ENCODE results near the gene LIF. TPM values are rescaled to one million over a fixed set of nuclear protein-coding genes. Genes with fewer than 3 reads are reported as not detected.
A peak's percentile ranks its signal among the peaks of the same experiment; 100 is the strongest.

LIF gene
- 0.22 TPM for polyA plus RNA-seq (2013)

DNA sequence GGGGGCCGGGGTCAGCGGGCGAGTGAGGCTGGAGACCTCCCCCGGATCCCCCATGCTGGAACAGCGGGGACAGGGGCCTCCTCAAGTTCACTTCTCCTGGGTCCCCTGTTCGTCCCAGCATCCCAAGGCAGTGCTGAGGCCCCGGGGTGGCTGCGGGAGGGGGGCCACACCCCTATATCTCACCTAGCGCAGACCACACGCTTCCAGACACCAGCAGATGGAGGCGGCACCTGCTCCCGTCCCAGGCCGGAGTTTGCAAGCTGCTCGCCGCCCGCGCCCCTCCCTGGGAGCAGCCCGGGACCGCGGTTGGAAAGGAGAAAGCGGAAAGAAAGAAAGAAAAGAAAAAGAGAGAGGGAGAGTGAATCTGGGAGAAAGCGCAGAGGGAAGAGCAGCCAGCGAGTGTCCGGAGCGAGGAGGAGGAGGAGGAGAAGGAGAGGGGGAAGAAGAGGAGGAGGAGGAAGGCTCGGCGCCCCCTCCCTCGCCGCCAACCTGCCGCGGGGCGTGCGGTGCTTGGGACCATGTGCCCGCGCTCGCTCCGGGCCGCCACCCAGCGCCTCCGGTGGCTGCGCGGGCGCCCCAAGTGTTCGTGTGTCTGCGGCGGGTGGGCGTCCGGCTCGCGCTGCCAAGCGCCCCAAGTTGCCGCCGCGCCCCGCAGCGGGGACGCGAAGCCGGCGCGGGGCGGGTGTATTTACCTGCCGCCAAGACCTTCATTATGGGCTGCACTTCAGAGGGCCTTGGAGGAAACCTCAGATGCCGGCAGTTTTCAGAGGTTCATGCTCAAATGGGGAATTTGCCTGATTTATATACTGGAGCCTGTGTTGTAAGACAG lies at the start of gene LIF:
Gene LIF, minus strand, starts transcription at position 775 of the 829 bp plus-strand sequence. Its CDS starts 64 bp downstream, at position 711.
- 5% methylated on average over 44 of the region's 64 CpGs for WGBS (ENCODE audit: insufficient coverage)
- Histone ChIP-seq H3K27ac (ENCODE audit: insufficient read depth in 1 of 2, low read depth in 1 of 2, low read length in 2 of 2, poor library complexity in 1 of 2, severe bottlenecking in 2 of 2) (no peak within 1 kb of the TSS), H3K36me3 (ENCODE audit: control insufficient read depth in 4 of 4, insufficient read depth in 4 of 4, low read length in 3 of 4) (no peaks in the 10 kb centered on the region), H3K9me3 (ENCODE audit: control extremely low read depth in 1 of 5, control insufficient read depth in 4 of 5, insufficient read depth in 2 of 5, low read depth in 1 of 5, low read length in 4 of 5) (no peaks in the 10 kb centered on the region), H3K4me3 (ENCODE audit: control insufficient read depth in 1 of 7, extremely low read depth in 1 of 7, insufficient read depth in 4 of 7, low read depth in 2 of 7, low read length in 6 of 7) (peak within 1 kb of the TSS in 6 of 7 experiments; percentile 25 to 71 (median 54)), H3K4me1 (ENCODE audit: control extremely low read depth in 1 of 4, control insufficient read depth in 4 of 4, insufficient read depth in 4 of 4, low read length in 3 of 4) (peaks cover 1 to 39% (median 34%) of the 10 kb centered on the region in 4 experiments), H3K27me3 (replicated peaks in 2 of 5; ENCODE audit: control insufficient read depth in 4 of 5, insufficient read depth in 5 of 5, low read length in 4 of 5) (peaks cover 0 to 33% (median 4%) of the 10 kb centered on the region in 5 experiments)
- DNase-seq = peak; percentile 42 to 77 (median 66)
- CTCF ChIA-PET = no interaction called here
- POLR2A ChIA-PET = interaction anchor here (0.6 to 0.7 kb wide), 2 partner anchors 21 to 65 kb away, joined by 3 read pairs; no protein-coding TSS in a partner anchor

DNA sequence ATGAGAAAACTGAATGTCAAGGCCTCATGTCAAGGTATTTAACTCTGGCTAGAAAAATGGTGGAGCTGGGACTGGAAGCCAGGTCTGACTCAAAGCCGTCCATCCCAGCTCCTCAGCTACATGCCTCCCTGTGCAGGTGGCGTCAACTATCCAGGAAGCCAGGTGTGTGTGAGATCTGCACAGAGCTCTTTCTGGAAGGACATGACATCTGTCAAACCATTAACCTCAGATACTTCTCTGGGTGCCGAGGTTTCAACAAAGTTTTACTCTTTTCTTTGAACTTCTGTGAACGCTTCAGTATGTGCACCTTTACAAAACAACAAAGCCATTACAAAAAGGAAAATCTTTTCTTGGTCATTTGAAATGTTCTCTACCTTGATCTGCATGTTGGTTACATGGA lies 49.8 kb upstream of the LIF start:
- POLR2A ChIA-PET = no interaction called here
- DNase-seq = no peak
- H3K4me1 ChIP-seq (ENCODE audit: control extremely low read depth in 1 of 4, control insufficient read depth in 4 of 4, insufficient read depth in 4 of 4, low read length in 3 of 4) = peaks cover 0 to 10% (median 7%) of the 10 kb centered on the region in 4 experiments

DNA sequence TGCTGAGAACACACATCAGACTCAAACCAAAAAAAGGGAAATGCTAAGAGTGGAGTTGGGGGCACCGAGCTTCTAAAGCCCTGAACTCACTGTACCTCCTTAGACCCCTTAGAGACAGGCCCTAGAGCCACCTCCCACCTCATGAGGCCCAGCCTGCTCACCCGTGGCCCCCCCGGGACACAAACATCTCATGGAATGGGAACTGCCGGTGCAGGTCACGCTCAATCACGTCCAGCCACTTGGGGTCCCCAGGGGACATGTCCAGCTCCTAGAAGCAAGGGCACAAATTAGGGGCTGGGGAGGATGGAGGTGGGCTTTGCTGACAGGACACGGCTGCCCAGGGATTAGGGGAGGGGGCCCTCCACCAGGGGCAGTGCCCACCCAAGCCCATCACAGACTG lies 49.0 kb upstream of the LIF start:
- Histone ChIP-seq H3K27me3 (replicated peaks in 2 of 5; ENCODE audit: control insufficient read depth in 4 of 5, insufficient read depth in 5 of 5, low read length in 4 of 5) (no peaks in the 10 kb centered on the region), H3K4me1 (ENCODE audit: control extremely low read depth in 1 of 4, control insufficient read depth in 4 of 4, insufficient read depth in 4 of 4, low read length in 3 of 4) (peaks cover 0 to 9% (median 8%) of the 10 kb centered on the region in 4 experiments), H3K36me3 (ENCODE audit: control insufficient read depth in 4 of 4, insufficient read depth in 4 of 4, low read length in 3 of 4) (peaks cover 6 to 79% (median 52%) of the 10 kb centered on the region in 4 experiments), H3K9me3 (ENCODE audit: control extremely low read depth in 1 of 5, control insufficient read depth in 4 of 5, insufficient read depth in 2 of 5, low read depth in 1 of 5, low read length in 4 of 5) (no peaks in the 10 kb centered on the region), H3K4me3 (ENCODE audit: control insufficient read depth in 1 of 7, extremely low read depth in 1 of 7, insufficient read depth in 4 of 7, low read depth in 2 of 7, low read length in 6 of 7) (no peak overlapping the region), H3K27ac (ENCODE audit: insufficient read depth in 1 of 2, low read depth in 1 of 2, low read length in 2 of 2, poor library complexity in 1 of 2, severe bottlenecking in 2 of 2) (no peak overlapping the region)
- POLR2A ChIA-PET = no interaction called here
- CTCF ChIA-PET = interaction anchor here (0.7 to 1.0 kb wide), 4 partner anchors 8 to 64 kb away, joined by 3 to 4 read pairs (median 4); no protein-coding TSS in a partner anchor
- WGBS (ENCODE audit: insufficient coverage) = 95% methylated on average over 6 of the region's 7 CpGs
- no peak for DNase-seq

More for the DNA sequence above, 49.8 kb upstream of the LIF start:
- H3K4me3 ChIP-seq (ENCODE audit: control insufficient read depth in 1 of 7, extremely low read depth in 1 of 7, insufficient read depth in 4 of 7, low read depth in 2 of 7, low read length in 6 of 7) = no peak overlapping the region
- peaks cover 6 to 86% (median 52%) of the 10 kb centered on the region in 4 experiments for H3K36me3 ChIP-seq (ENCODE audit: control insufficient read depth in 4 of 4, insufficient read depth in 4 of 4, low read length in 3 of 4)
- H3K27me3 ChIP-seq (replicated peaks in 2 of 5; ENCODE audit: control insufficient read depth in 4 of 5, insufficient read depth in 5 of 5, low read length in 4 of 5) = no peaks in the 10 kb centered on the region
- CTCF ChIA-PET = interaction anchor here (0.7 to 1.0 kb wide), 4 partner anchors 9 to 63 kb away, joined by 3 to 4 read pairs (median 4); no protein-coding TSS in a partner anchor
- 96% methylated on average over 3 of the region's 4 CpGs for WGBS (ENCODE audit: insufficient coverage)
- no peaks in the 10 kb centered on the region for H3K9me3 ChIP-seq (ENCODE audit: control extremely low read depth in 1 of 5, control insufficient read depth in 4 of 5, insufficient read depth in 2 of 5, low read depth in 1 of 5, low read length in 4 of 5)
- H3K27ac ChIP-seq (ENCODE audit: insufficient read depth in 1 of 2, low read depth in 1 of 2, low read length in 2 of 2, poor library complexity in 1 of 2, severe bottlenecking in 2 of 2) = no peak overlapping the region

DNA sequence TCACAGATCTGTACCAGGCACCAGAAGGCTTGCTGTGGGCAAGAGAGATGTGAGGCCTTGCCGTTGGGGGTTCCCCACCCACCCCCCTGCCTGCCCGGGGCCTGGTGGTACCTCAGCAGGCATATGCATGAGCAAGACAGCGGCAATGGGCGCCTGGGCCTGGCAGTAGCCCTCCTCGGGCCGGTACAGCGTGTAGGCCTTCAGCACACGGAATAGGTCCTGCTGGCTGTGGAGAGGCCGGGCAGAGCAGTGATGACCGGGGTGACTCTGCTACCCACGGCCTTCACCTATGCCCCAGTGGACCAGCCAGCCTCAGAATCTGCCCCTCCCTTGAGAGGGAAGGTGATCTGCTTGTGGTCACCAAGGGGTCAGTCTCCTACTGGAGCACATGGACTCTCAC lies 48.3 kb upstream of the LIF start:
- Histone ChIP-seq H3K27ac (ENCODE audit: insufficient read depth in 1 of 2, low read depth in 1 of 2, low read length in 2 of 2, poor library complexity in 1 of 2, severe bottlenecking in 2 of 2) (no peak overlapping the region), H3K9me3 (ENCODE audit: control extremely low read depth in 1 of 5, control insufficient read depth in 4 of 5, insufficient read depth in 2 of 5, low read depth in 1 of 5, low read length in 4 of 5) (no peaks in the 10 kb centered on the region), H3K27me3 (replicated peaks in 2 of 5; ENCODE audit: control insufficient read depth in 4 of 5, insufficient read depth in 5 of 5, low read length in 4 of 5) (no peaks in the 10 kb centered on the region), H3K4me3 (ENCODE audit: control insufficient read depth in 1 of 7, extremely low read depth in 1 of 7, insufficient read depth in 4 of 7, low read depth in 2 of 7, low read length in 6 of 7) (no peak overlapping the region), H3K36me3 (ENCODE audit: control insufficient read depth in 4 of 4, insufficient read depth in 4 of 4, low read length in 3 of 4) (peaks cover 6 to 74% (median 52%) of the 10 kb centered on the region in 4 experiments), H3K4me1 (ENCODE audit: control extremely low read depth in 1 of 4, control insufficient read depth in 4 of 4, insufficient read depth in 4 of 4, low read length in 3 of 4) (peaks cover 0 to 15% (median 14%) of the 10 kb centered on the region in 4 experiments)
- ChIA-PET CTCF (interaction anchor here (1.2 to 1.9 kb wide), 3 partner anchors 28 to 96 kb away, joined by 3 to 8 read pairs (median 3); no protein-coding TSS in a partner anchor), POLR2A (no interaction called here)
- 99% methylated on average over 11 of the region's 11 CpGs for WGBS (ENCODE audit: insufficient coverage)
- no peak for DNase-seq

DNA sequence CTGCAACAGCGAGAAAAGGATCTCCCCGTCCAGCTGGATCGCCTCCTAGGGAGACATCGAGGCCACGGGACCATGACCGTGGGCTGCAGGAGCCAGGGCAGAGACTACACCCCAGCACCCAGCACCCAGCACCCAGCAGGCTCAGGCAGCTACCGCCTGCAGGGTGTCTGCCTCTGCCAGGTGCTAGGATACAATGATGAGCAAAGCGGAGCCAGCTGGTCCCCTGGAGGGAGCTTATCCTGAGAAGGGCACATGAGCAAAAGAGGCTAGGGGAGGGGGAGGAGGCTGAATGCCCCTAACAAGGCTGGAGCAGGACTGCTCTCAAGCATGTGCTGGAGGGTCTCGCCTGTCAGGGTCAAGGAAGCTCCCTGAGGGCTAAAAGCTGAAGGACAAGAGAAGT lies 47.5 kb upstream of the LIF start:
- Histone ChIP-seq H3K4me3 (ENCODE audit: control insufficient read depth in 1 of 7, extremely low read depth in 1 of 7, insufficient read depth in 4 of 7, low read depth in 2 of 7, low read length in 6 of 7) (no peak overlapping the region), H3K27ac (ENCODE audit: insufficient read depth in 1 of 2, low read depth in 1 of 2, low read length in 2 of 2, poor library complexity in 1 of 2, severe bottlenecking in 2 of 2) (no peak overlapping the region), H3K36me3 (ENCODE audit: control insufficient read depth in 4 of 4, insufficient read depth in 4 of 4, low read length in 3 of 4) (peaks cover 6 to 70% (median 51%) of the 10 kb centered on the region in 4 experiments), H3K4me1 (ENCODE audit: control extremely low read depth in 1 of 4, control insufficient read depth in 4 of 4, insufficient read depth in 4 of 4, low read length in 3 of 4) (peaks cover 0 to 20% (median 18%) of the 10 kb centered on the region in 4 experiments), H3K27me3 (replicated peaks in 2 of 5; ENCODE audit: control insufficient read depth in 4 of 5, insufficient read depth in 5 of 5, low read length in 4 of 5) (no peaks in the 10 kb centered on the region), H3K9me3 (ENCODE audit: control extremely low read depth in 1 of 5, control insufficient read depth in 4 of 5, insufficient read depth in 2 of 5, low read depth in 1 of 5, low read length in 4 of 5) (no peaks in the 10 kb centered on the region)
- ChIA-PET CTCF (interaction anchor here (1.2 to 7.5 kb wide), 4 partner anchors 7 to 97 kb away, joined by 3 to 83 read pairs (median 6); no protein-coding TSS in a partner anchor), POLR2A (no interaction called here)
- 99% methylated on average over 9 of the region's 9 CpGs for WGBS (ENCODE audit: insufficient coverage)
- DNase-seq = no peak

GRCh38 chr22:30293026-30293425 lies 46.5 kb upstream of the LIF start:
- Histone ChIP-seq H3K4me1 (ENCODE audit: control extremely low read depth in 1 of 4, control insufficient read depth in 4 of 4, insufficient read depth in 4 of 4, low read length in 3 of 4) (peaks cover 4 to 30% (median 28%) of the 10 kb centered on the region in 4 experiments), H3K4me3 (ENCODE audit: control insufficient read depth in 1 of 7, extremely low read depth in 1 of 7, insufficient read depth in 4 of 7, low read depth in 2 of 7, low read length in 6 of 7) (no peak overlapping the region), H3K27ac (ENCODE audit: insufficient read depth in 1 of 2, low read depth in 1 of 2, low read length in 2 of 2, poor library complexity in 1 of 2, severe bottlenecking in 2 of 2) (no peak overlapping the region), H3K27me3 (replicated peaks in 2 of 5; ENCODE audit: control insufficient read depth in 4 of 5, insufficient read depth in 5 of 5, low read length in 4 of 5) (no peaks in the 10 kb centered on the region), H3K36me3 (ENCODE audit: control insufficient read depth in 4 of 4, insufficient read depth in 4 of 4, low read length in 3 of 4) (peaks cover 2 to 61% (median 45%) of the 10 kb centered on the region in 4 experiments), H3K9me3 (ENCODE audit: control extremely low read depth in 1 of 5, control insufficient read depth in 4 of 5, insufficient read depth in 2 of 5, low read depth in 1 of 5, low read length in 4 of 5) (no peaks in the 10 kb centered on the region)
- ChIA-PET POLR2A (no interaction called here), CTCF (interaction anchor here (1.4 to 7.5 kb wide), 2 partner anchors 8 to 17 kb away, joined by 3 to 83 read pairs; no protein-coding TSS in a partner anchor)
- 99% methylated on average over 7 of the region's 7 CpGs for WGBS (ENCODE audit: insufficient coverage)
- DNase-seq = no peak
